ENCODE results near the gene EIF2AK2. TPM values are rescaled to one million over a fixed set of nuclear protein-coding genes. Genes with fewer than 3 reads are reported as not detected.

EIF2AK2 gene
- total and polyA plus RNA-seq, 4 donors: 7.5 to 40.1 (median 19.9) TPM

DNA sequence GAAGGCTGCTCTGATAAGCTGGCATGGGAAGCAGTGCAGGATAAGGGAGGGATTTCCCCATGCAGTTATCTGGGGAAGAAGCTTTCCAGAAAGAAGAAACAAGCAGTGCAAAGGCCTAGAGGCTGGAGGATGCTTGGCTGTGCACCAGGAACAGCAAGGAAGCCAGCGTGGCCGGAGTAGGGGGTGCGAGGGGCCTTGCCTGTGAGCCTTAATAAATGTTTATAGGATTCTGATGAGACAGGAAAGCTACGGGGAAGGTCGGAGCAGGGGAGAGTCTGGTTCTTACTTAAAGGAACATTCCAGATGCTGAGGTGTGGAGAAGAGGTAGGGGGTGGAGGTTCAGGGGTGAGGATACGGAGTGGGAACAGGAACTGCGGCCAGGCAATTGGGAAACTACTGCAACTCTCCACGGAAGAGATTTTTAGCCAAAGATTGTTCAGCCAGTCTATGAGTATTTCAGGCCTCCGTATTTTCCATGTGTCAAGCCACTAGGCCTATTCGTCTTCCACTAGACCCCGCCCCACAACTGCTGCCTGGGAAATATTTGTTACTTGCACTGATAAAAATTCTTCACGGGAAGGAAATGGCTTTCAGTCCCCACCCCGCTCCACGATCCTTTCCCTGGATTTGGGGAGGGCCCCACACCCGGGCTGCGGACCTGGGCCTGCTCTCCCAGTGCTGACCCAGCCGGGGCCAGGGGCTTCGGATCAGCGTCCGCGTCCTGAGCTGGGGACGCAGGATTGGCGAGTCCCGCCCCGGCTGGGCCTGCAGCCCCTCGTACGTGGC, 516 bp downstream of the EIF2AK2 start:
- DNase-seq (peak; percentile 65 to 82 (median 82)), ATAC-seq (ENCODE audit: insufficient read depth, low FRiP score) (peak; percentile 42)
- Histone ChIP-seq H3K4me1 (ENCODE audit: control insufficient read depth in 5 of 5, insufficient read depth in 5 of 5, low read length in 5 of 5) (peaks cover 0 to 18% (median 3%) of the 10 kb centered on the region in 5 donors), H3K4me3 (peak overlapping the region; percentile 70), H3K27me3 (ENCODE audit: control insufficient read depth in 3 of 3, insufficient read depth in 3 of 3, low read length in 2 of 3) (no peaks in the 10 kb centered on the region), H3K27ac (ENCODE audit: low read depth in 1 of 2, low read length in 1 of 2) (peak overlapping the region; percentile 81 to 88), H3K9me3 (ENCODE audit: control insufficient read depth in 4 of 4, insufficient read depth in 3 of 4, low read length in 3 of 4) (no peaks in the 10 kb centered on the region), H3K9ac (ENCODE audit: insufficient read depth in 1 of 2, low read length in 2 of 2) (peak overlapping the region; percentile 67 to 69), H3K36me3 (ENCODE audit: control insufficient read depth in 4 of 4, insufficient read depth in 4 of 4, low read length in 4 of 4) (peaks cover 0 to 8% (median 3%) of the 10 kb centered on the region in 4 donors)
- no peak for TF ChIP-seq CTCF (IDR thresholded peaks at IDR 0.05; ENCODE audit: control extremely low read depth, extremely low read depth)
- 0 to 1% methylated on average over 27 of the region's 27 CpGs for WGBS, 2 donors

GRCh38 chr2:37154785-37155184, 2.0 kb downstream of the EIF2AK2 start:
- H3K4me1 ChIP-seq (ENCODE audit: control insufficient read depth in 5 of 5, insufficient read depth in 5 of 5, low read length in 5 of 5): peaks cover 0 to 18% (median 3%) of the 10 kb centered on the region in 5 donors
- no peak overlapping the region for H3K9ac ChIP-seq (ENCODE audit: insufficient read depth in 1 of 2, low read length in 2 of 2)
- H3K36me3 ChIP-seq (ENCODE audit: control insufficient read depth in 4 of 4, insufficient read depth in 4 of 4, low read length in 4 of 4): peaks cover 0 to 8% (median 3%) of the 10 kb centered on the region in 4 donors
- 75 to 87% methylated on average over 4 of the region's 4 CpGs for WGBS, 2 donors
- TF ChIP-seq CTCF (IDR thresholded peaks at IDR 0.05; ENCODE audit: control extremely low read depth, extremely low read depth): no peak
- DNase-seq (no peak), ATAC-seq (ENCODE audit: insufficient read depth, low FRiP score) (no peak)
- no peaks in the 10 kb centered on the region for H3K9me3 ChIP-seq (ENCODE audit: control insufficient read depth in 4 of 4, insufficient read depth in 3 of 4, low read length in 3 of 4)
- no peak overlapping the region for H3K4me3 ChIP-seq
- no peaks in the 10 kb centered on the region for H3K27me3 ChIP-seq (ENCODE audit: control insufficient read depth in 3 of 3, insufficient read depth in 3 of 3, low read length in 2 of 3)
- H3K27ac ChIP-seq (ENCODE audit: low read depth in 1 of 2, low read length in 1 of 2): no peak overlapping the region

- WGBS, 2 donors: 89 to 90% methylated on average over 5 of the region's 5 CpGs
- Histone ChIP-seq H3K4me1 (ENCODE audit: control insufficient read depth in 5 of 5, insufficient read depth in 5 of 5, low read length in 5 of 5) (peaks cover 0 to 18% (median 3%) of the 10 kb centered on the region in 5 donors), H3K9ac (ENCODE audit: insufficient read depth in 1 of 2, low read length in 2 of 2) (no peak overlapping the region), H3K27ac (ENCODE audit: low read depth in 1 of 2, low read length in 1 of 2) (no peak overlapping the region), H3K9me3 (ENCODE audit: control insufficient read depth in 4 of 4, insufficient read depth in 3 of 4, low read length in 3 of 4) (no peaks in the 10 kb centered on the region), H3K36me3 (ENCODE audit: control insufficient read depth in 4 of 4, insufficient read depth in 4 of 4, low read length in 4 of 4) (peaks cover under 1 to 11% (median 3%) of the 10 kb centered on the region in 4 donors), H3K4me3 (no peak overlapping the region), H3K27me3 (ENCODE audit: control insufficient read depth in 3 of 3, insufficient read depth in 3 of 3, low read length in 2 of 3) (no peaks in the 10 kb centered on the region)
- DNase-seq (no peak), ATAC-seq (ENCODE audit: insufficient read depth, low FRiP score) (no peak)
- TF ChIP-seq CTCF (IDR thresholded peaks at IDR 0.05; ENCODE audit: control extremely low read depth, extremely low read depth): no peak
Measured at GRCh38 chr2:37153224-37153623, 3.6 kb downstream of the EIF2AK2 start.

Data from lung (tissue), 12 donors.